Thyroid gland (tissue), 4 donors: Measurements from ENCODE around the gene GARIN1A.

Experiments
- POLR2A ChIP-seq, 2 donors: fragments of 450-650 bp; IDR thresholded peaks; one replicate each; pipeline ENCODE4 v1.6.1; 2017; ENCODE audit warnings: antibody characterized with exemption in 2 of 2, mild to moderate bottlenecking in 2 of 2, moderate library complexity in 1 of 2
- TF ChIP-seq, protein P1 (sequence below), 6 experiments: fragments of 200-600 bp in 3 of 6; fragments of 450-650 bp in 3 of 6; sonication (generic) in 3 of 6; IDR thresholded peaks; one replicate each; pipeline ENCODE4 v1.5.1; 2016 to 2019; ENCODE audit warnings: antibody characterized with exemption in 6 of 6, mild to moderate bottlenecking in 2 of 6, inconsistent platforms in 1 of 6, moderate library complexity in 1 of 6

DNA sequence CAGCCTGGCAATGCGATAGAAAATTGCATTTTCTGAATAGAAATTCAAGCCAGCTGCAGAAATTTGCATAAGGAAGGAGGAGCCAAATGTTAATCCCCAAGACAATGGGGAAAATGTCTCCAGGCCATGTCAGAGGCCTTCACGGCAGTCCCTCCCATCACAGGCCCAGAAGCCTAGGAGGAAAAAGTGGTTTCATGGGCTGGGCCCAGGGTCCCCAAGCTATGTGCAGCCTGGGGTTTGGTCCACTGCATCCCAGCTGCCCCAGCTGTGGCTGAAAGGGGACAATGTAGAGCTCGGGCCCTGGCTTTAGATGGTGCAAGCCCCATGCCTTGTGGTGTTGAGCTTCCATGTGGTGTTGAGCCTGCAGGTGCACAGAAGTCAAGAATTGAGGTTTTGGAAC is 10.0 kb upstream of the GARIN1A start:
- no peak for TF ChIP-seq POLR2A (IDR thresholded peaks at IDR 0.05)
- TF ChIP-seq, protein P1, sequence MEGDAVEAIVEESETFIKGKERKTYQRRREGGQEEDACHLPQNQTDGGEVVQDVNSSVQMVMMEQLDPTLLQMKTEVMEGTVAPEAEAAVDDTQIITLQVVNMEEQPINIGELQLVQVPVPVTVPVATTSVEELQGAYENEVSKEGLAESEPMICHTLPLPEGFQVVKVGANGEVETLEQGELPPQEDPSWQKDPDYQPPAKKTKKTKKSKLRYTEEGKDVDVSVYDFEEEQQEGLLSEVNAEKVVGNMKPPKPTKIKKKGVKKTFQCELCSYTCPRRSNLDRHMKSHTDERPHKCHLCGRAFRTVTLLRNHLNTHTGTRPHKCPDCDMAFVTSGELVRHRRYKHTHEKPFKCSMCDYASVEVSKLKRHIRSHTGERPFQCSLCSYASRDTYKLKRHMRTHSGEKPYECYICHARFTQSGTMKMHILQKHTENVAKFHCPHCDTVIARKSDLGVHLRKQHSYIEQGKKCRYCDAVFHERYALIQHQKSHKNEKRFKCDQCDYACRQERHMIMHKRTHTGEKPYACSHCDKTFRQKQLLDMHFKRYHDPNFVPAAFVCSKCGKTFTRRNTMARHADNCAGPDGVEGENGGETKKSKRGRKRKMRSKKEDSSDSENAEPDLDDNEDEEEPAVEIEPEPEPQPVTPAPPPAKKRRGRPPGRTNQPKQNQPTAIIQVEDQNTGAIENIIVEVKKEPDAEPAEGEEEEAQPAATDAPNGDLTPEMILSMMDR (IDR thresholded peaks at IDR 0.05), result no peak
